NT2/D1 (cell line): ENCODE measurements around the gene ELMO3.

Experiments
- SUZ12 ChIP-seq: IDR thresholded peaks from 2 replicates; pipeline ENCODE4 v1.6.1; 2011; ENCODE audit not compliant: insufficient read length, insufficient read depth; ENCODE audit errors: extremely low read depth
- YY1 ChIP-seq: IDR thresholded peaks from 2 replicates; pipeline ENCODE4 v1.6.1; 2011; ENCODE audit not compliant: insufficient read length, insufficient read depth
- ZNF274 ChIP-seq: IDR thresholded peaks from 2 replicates; pipeline ENCODE4 v1.6.1; 2011; ENCODE audit warnings: mild to moderate bottlenecking, low read depth, low read length

GRCh38 chr16:67195676-67196075 is 3.3 kb upstream of the ELMO3 start:
- TF ChIP-seq YY1 (no peak), ZNF274 (no peak), SUZ12 (no peak)
